Stimulated activated CD4-positive, alpha-beta T cell treated with anti-CD3 and anti-CD28 coated beads, Interleukin-1b, Interleukin-23, amount 100 ng/mL, for 24 hours (primary cell): Measurements from ENCODE around the gene HSPA1A.
A peak's percentile ranks its signal among the peaks of the same experiment; 100 is the strongest.
"Not testable (repeated sequence)": the region's sequence is repeated elsewhere in the genome, so short reads cannot be mapped to it uniquely, and the experiment has no call there.

Experiments
- DNase-seq, 4 experiments: peaks; one replicate each; pipeline ENCODE4 v3.0.0-alpha.2; 2020; ENCODE audit warnings: low read depth in 4 of 4, low spot score in 1 of 4

HSPA1A gene

GRCh38 chr6:31834367-31835250, 19.3 kb downstream of the HSPA1A start:
- DNase-seq = peak in 3 of 4 experiments; percentile 69 to 75 (median 70)

DNA sequence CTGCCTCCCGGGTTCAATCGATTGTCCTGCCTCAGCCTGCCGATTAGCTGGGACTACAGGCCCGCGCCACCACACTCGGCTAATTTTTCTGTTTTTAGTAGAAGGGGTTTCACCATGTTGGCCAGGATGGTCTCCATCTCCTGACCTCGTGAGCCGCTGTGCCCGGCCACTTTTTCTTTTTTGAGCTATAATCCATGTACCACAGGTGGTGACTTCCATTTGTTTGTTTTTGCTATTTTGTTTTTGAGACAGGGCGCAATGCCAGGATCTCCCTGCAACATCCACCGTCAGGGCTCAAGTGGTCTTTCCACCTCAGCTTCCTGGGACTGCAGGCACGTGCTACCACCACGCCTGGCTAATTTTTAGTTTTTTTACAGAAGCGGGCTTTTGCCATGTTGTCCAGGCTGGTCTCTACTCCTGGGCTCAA, 20.7 kb downstream of the HSPA1A start:
- no peak for DNase-seq

DNA sequence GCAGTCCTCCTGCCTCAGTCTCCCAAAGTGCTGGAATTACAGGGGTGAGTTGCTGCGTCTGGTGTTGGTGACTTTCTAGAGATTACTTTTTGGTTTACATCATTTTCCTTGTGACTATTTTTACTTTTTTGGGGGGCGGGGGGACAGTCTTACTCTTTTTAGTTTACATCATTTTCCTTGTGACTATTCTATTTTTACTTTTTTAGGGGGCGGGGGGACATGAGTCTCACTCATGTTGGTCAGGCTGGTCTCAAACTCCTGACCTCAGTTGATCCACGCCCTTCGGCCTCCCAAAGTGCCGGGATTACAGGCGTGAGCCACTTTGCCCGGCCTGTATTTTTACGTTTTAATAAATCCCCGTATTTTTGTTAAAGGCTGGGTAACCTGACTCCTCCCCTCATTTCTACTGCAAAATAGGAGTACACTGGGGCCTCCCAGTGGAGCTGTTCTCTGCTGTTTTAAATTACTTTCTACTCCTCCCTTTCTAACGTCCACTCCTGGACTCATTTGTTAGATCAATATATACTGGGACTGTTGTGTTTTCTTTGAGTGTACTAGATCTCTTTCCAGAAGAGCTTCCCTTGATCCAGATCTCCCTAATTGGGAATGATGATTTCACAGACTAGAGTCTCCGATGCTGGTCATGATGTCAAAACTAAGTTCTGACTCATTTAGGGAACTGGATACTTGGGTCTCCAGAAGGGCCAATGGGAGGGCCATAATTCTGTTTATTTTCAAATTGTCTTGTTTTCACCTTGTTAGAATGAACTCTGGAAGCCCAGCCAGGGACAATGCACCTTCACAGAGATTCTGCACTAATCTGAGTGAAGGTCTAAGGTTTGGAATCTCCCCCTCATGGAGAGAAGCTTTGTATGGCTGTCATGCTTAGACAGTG, 21.4 kb downstream of the HSPA1A start:
- no peak for DNase-seq

- DNase-seq = no peak
These were observed 22.2 kb downstream of the HSPA1A start for GRCh38 chr6:31837369-31838113.

DNA sequence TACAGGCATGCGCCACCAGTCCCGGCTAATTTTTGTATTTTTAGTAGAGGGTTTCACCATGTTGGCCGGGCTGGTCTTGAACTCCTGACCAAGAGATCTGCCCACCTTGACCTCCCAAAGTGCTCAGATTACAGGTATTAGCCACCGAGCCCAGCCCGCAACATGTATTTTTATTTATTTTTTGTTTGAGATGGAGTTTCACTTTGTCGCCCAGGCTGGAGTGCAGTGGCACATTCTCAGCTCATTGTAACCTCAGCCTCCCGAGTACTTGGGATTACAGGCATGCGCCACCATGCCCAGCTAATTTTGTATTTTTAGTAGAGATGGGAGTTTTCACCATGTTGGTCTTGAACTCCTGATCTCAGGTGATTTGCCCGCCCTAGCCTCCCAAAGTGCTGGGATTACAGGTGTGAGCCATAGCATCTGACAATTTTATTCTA, 22.8 kb downstream of the HSPA1A start:
- DNase-seq = not testable (repeated sequence)

DNA sequence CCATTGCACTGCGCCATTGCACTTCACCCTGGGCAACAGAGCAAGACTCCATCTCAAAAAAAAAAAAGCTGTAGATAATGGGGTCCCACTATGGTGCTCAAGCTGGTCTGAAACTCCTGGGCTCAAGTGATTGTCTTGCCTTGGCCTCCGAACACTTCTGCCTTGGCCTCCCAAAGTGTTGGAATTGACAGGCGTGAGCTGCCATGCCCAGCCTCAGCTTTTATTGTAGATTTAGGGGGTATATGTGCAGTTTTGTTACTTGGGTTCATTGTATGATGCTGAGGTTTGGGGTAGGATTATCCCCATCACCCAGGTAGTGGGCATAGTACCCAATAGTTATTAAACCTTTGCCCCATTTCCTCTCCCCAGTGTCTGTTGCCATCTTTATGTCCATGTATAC, 23.6 kb downstream of the HSPA1A start:
- DNase-seq = no peak

DNA sequence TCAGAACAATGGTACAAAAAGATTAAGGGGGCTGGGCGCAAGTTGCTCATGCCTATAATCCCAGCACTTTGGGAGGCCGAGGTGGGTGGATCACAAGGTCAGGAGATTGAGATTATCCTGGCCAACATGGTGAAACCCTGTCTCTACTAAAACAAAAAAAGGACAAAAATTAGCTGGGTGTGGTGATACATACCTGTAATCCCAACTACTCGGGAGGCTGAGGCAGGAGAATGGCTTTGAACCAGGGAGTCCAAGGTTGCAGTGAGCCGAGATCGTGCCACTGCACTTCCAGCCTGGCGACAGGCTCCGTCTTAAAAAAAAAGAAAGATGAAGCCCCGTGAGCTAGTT, 24.4 kb downstream of the HSPA1A start:
- DNase-seq = not testable (repeated sequence)

DNA sequence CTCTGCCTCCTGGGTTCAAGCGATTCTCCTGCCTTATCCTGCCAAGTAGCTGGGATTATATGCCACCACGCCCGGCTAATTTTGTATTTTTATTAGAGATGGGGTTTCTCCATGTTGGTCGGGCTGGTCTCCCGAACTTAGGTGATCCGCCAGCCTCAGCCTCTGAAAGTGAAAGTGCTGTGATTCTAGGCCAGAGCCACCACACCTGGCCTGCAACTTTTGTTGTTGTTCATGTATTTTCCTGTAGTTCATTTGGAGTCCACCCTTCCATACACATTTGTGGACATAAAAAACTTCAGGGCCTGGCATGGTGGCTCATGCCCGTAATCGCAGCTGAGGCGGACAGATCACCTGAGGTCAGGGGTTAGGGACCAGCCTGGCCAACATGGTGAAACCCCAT, 26.7 kb downstream of the HSPA1A start:
- DNase-seq = no peak

DNA sequence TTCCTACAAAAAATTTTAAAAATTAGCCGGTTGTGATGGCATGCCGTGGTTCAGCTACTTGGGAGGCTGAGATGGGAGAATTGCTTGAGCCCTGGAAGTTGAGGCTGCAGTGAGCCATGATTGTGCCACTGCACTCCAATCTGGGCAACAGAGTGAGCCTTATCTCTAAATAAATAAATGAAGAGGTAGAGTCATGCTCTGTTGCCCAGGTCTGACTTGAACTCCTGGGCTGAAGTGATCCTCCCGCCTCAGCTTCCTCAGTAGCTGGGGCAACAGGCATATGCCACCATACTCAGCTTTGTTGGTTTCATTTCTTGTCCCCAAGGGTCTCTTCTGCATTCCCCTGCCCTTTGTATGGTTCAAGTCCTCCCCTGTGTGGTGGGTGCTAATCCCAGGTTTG, 29.2 kb downstream of the HSPA1A start:
- no peak for DNase-seq

GRCh38 chr6:31847276-31847978, 32.1 kb downstream of the HSPA1A start:
- no peak for DNase-seq

DNA sequence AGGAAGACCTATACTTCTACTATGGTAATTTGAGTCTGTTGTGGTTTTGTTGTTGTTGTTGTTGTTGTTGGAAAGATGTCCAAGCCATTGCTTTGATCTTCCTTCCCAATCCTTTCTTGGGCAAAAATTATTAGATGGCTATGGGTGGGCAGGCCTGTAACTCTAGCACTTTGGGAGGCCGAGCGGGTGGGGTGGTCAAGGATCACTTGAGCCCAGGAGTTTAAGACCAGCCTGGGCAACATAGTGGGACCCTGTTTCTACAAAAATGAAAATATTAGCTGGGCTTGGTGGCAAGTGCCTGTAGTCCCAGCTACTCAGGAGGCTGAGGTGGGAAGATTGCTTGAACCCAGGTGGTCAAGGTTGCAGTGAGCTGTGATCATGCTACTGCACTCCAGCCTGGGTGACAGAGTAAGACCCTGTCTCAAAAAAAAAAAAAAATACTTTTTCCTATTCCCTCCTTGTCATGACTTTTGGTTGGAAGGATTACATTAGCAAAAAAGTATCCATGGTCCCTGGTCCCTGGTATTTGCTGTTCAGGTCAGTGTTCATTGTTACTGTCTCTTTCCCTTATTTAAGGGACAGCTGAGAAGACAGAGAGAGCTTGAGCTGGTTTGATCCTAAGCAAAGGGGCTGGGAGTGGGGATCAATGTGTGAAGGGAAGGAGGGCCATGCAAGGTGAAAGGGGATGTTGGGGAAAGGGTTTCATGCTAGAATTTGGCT, 35.6 kb downstream of the HSPA1A start:
- DNase-seq = no peak

DNA sequence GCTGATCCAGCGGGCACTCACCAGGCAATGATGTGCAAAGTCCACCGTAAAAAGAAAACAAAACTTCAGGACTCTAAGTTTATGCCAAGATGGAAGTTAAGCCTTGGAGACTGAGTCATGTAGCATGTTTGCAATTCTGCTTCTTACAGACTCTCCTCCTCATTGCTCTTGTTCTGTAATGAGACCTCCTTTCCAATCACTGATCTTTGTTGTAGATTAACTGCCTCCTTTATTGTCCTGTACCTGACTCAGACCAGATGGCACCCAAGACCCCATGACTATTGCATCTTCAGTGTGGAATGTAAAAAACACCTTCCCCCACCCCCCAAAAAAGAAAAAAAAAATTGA, 36.1 kb downstream of the HSPA1A start:
- no peak for DNase-seq

DNA sequence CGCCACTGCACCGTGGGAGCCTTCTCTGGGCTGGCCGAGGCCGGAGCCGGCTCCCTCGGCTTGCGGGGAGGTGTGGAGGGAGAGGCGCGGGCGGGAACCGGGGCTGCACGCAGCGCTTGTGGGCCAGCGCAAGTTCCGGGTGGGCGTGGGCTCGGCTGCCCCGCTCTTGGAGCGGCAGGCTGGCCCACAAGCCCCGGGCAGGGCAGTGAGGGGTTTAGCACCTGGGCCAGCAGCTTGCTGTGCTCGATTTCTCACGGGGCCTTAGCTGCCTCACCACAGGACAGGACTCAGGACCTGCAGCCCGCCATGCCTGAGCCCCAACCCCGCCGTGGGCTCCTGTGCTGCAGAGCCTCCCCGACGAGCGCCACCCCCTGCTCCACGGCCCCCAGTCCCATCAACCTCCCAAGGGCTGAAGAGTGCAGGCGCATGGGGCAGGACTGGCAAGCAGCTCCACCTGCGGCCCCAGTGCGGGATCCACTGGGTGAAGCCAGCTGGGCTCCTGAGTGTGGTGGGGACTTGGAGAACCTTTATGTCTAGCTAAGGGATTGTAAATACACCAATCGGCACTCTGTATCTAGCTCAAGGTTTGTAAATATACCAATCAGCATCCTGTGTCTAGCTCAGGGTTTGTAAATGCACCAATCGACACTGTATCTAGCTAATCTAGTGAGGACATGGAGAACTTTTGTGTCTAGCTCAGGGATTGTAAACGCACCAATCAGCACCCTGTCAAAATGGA, 36.8 kb downstream of the HSPA1A start:
- not testable (repeated sequence) for DNase-seq

- not testable (repeated sequence) for DNase-seq
These were observed 42.4 kb downstream of the HSPA1A start for GRCh38 chr6:31857774-31858173.

GRCh38 chr6:31858707-31859106, 43.4 kb downstream of the HSPA1A start:
- DNase-seq = no peak

DNA sequence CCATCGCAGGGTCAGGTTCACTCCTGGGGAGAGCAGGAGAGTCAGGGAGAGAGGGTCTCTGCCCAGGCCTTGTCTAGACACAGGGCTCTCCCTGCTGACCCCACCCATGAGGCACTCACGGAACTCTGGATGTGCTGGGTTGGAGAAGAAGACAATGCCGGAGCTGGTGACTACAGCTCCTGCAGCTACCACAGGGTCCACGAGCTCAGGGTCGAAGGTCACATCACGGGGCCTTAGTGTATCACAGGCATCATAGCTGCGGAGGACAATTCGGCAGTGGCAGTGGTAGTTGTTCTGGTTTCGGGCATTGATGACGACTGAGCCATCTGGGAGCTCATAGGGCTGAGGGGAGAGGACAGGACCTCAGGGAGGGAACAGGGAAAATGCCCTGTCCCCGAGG, 44.6 kb downstream of the HSPA1A start:
- DNase-seq = no peak

- DNase-seq = no peak
These were observed 45.0 kb downstream of the HSPA1A start for GRCh38 chr6:31860349-31860748.

DNA sequence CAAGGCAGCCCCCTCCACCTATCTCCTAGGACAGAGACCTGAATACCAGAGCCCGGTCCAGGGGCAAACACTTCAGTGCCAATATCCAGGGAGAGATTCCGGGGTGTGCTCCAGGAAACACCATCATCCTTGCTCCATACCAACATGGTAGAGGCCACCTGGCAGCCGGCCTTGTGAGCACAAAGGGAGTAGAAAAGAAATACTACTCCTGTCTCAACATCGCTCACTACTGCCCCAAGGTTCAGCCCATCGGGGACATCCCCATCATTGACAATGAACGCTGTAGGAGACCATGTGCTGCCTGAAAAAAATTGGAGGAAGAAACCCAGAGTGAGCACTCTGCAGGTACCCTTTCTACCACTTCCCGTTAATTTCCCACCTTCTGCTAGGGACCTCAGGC, 45.8 kb downstream of the HSPA1A start:
- no peak for DNase-seq

- no peak for DNase-seq
These were observed 46.6 kb downstream of the HSPA1A start for GRCh38 chr6:31861919-31862343.
